ENCODE measurements around the gene MFSD6. TPM values are rescaled to one million over a fixed set of nuclear protein-coding genes. Genes with fewer than 3 reads are reported as not detected.

Gene MFSD6
- polyA plus RNA-seq, 1 donor from 2014 or later = 11.8 TPM

DNA sequence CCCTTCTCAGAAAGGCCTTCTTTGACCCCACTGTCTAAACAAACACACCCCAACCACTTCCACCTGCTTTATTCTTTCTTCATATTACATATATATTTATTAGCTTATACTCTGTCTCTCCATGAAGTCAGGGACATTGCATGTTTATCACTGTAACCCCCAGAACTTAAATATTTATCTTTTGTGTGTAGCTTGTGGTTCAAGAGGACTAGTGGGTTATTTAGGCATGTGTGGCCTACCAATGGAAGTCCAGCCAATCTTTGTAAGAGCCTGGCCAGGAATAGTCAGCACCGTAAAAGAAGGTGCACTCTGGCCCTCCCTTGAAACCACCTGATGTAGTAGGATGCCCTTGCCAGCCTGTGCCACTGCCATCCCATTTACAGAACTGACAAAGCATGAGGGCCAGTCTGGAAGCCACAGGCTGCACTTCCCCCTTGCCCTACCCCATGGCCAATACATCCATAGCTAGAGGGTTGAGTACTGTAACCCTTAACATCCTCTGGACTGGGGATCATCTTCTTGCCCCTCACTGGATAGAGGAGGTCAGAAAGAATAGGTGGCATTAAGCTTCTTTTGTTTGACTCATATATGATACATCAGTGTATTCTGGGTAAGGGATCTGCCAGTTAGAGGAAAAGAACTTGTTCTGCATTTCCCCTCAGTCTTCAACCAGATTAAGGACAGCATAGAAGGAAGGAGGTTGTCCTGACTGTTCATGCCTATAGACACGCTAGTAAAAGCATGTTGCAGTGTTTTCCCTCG lies 121.5 kb downstream of the MFSD6 start:
- H3K9me3 ChIP-seq (ENCODE audit: low read length) = no peaks in the 10 kb centered on the region
- TF ChIP-seq SMC3 (conservative IDR thresholded peaks at IDR 0.05; ENCODE audit: poor library complexity) (no peak), POLR2AphosphoS5 (IDR thresholded peaks at IDR 0.05) (no peak), RAD21 (conservative IDR thresholded peaks at IDR 0.05) (no peak)
- no peaks in the 10 kb centered on the region for H3F3A ChIP-seq (ENCODE audit: insufficient read depth, low read length, poor library complexity, severe bottlenecking)
- H3K27ac ChIP-seq (ENCODE audit: low read length) = no peak overlapping the region
- H2AFZ ChIP-seq (ENCODE audit: low read depth, low read length) = no peak overlapping the region
- H3K27me3 ChIP-seq (ENCODE audit: insufficient read depth, low read depth, low read length) = no peaks in the 10 kb centered on the region
- no peaks in the 10 kb centered on the region for H3K36me3 ChIP-seq (ENCODE audit: insufficient read depth, low read length)
- no peaks in the 10 kb centered on the region for H3K79me2 ChIP-seq (replicated peaks; ENCODE audit: insufficient read depth, low read length)
- no peak overlapping the region for H3K4me2 ChIP-seq (ENCODE audit: low read length)
- H3K4me3 ChIP-seq (ENCODE audit: low read length) = no peak overlapping the region
- no peaks in the 10 kb centered on the region for H4K20me1 ChIP-seq (ENCODE audit: insufficient read depth)
- no peak overlapping the region for H3K9ac ChIP-seq (ENCODE audit: low read length)
- H3K9me2 ChIP-seq (ENCODE audit: insufficient read depth, low read length) = no peaks in the 10 kb centered on the region

- Histone ChIP-seq H3K27ac (ENCODE audit: low read length) (no peak overlapping the region), H2AFZ (ENCODE audit: low read depth, low read length) (no peak overlapping the region), H3K4me2 (ENCODE audit: low read length) (no peak overlapping the region), H3K9me2 (ENCODE audit: insufficient read depth, low read length) (no peaks in the 10 kb centered on the region), H3K4me3 (ENCODE audit: low read length) (no peak overlapping the region), H3K79me2 (replicated peaks; ENCODE audit: insufficient read depth, low read length) (no peaks in the 10 kb centered on the region), H4K20me1 (ENCODE audit: insufficient read depth) (no peaks in the 10 kb centered on the region), H3F3A (ENCODE audit: insufficient read depth, low read length, poor library complexity, severe bottlenecking) (no peaks in the 10 kb centered on the region), H3K36me3 (ENCODE audit: insufficient read depth, low read length) (no peaks in the 10 kb centered on the region), H3K27me3 (ENCODE audit: insufficient read depth, low read depth, low read length) (no peaks in the 10 kb centered on the region), H3K9ac (ENCODE audit: low read length) (no peak overlapping the region), H3K9me3 (ENCODE audit: low read length) (no peaks in the 10 kb centered on the region)
- TF ChIP-seq CTCF (IDR thresholded peaks at IDR 0.05; ENCODE audit: poor library complexity, severe bottlenecking) (no peak), POLR2AphosphoS5 (IDR thresholded peaks at IDR 0.05) (no peak), EP300 (conservative IDR thresholded peaks at IDR 0.05; ENCODE audit: poor library complexity, severe bottlenecking) (no peak), EZH2 (IDR thresholded peaks at IDR 0.05; ENCODE audit: borderline replicate concordance, insufficient read depth, low read length, poor library complexity, severe bottlenecking) (no peak), RAD21 (conservative IDR thresholded peaks at IDR 0.05) (no peak), SMC3 (conservative IDR thresholded peaks at IDR 0.05; ENCODE audit: poor library complexity) (no peak), TAF1 (IDR thresholded peaks at IDR 0.05; ENCODE audit: low read depth) (no peak), MXI1 (conservative IDR thresholded peaks at IDR 0.05; ENCODE audit: poor library complexity, severe bottlenecking) (no peak)
- TF ChIP-seq, protein P1, sequence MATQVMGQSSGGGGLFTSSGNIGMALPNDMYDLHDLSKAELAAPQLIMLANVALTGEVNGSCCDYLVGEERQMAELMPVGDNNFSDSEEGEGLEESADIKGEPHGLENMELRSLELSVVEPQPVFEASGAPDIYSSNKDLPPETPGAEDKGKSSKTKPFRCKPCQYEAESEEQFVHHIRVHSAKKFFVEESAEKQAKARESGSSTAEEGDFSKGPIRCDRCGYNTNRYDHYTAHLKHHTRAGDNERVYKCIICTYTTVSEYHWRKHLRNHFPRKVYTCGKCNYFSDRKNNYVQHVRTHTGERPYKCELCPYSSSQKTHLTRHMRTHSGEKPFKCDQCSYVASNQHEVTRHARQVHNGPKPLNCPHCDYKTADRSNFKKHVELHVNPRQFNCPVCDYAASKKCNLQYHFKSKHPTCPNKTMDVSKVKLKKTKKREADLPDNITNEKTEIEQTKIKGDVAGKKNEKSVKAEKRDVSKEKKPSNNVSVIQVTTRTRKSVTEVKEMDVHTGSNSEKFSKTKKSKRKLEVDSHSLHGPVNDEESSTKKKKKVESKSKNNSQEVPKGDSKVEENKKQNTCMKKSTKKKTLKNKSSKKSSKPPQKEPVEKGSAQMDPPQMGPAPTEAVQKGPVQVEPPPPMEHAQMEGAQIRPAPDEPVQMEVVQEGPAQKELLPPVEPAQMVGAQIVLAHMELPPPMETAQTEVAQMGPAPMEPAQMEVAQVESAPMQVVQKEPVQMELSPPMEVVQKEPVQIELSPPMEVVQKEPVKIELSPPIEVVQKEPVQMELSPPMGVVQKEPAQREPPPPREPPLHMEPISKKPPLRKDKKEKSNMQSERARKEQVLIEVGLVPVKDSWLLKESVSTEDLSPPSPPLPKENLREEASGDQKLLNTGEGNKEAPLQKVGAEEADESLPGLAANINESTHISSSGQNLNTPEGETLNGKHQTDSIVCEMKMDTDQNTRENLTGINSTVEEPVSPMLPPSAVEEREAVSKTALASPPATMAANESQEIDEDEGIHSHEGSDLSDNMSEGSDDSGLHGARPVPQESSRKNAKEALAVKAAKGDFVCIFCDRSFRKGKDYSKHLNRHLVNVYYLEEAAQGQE (IDR thresholded peaks at IDR 0.05; ENCODE audit: borderline replicate concordance) = no peak
Measured at GRCh38 chr2:190530248-190530900, 122.2 kb downstream of the MFSD6 start.

All from neural cell (in vitro differentiated cells).